Measurements from ENCODE around the gene SNRK. TPM values are rescaled to one million over a fixed set of nuclear protein-coding genes. Genes with fewer than 3 reads are reported as not detected.
A peak's percentile ranks its signal among the peaks of the same experiment; 100 is the strongest.

The SNRK gene
- total and polyA plus RNA-seq, 9 of the 15 experiments (the other 6 are each of a cell fraction or from before 2014, with no cell fraction given) = 1.7 to 12.3 (median 7.3) TPM

- no peak for TF ChIP-seq MBD2 (IDR thresholded peaks at IDR 0.05; ENCODE audit: borderline replicate concordance, low read depth)
- no peak for TF ChIP-seq ZNF23 (CRISPR knock-in tag; IDR thresholded peaks at IDR 0.05)
- TF ChIP-seq, protein P1, sequence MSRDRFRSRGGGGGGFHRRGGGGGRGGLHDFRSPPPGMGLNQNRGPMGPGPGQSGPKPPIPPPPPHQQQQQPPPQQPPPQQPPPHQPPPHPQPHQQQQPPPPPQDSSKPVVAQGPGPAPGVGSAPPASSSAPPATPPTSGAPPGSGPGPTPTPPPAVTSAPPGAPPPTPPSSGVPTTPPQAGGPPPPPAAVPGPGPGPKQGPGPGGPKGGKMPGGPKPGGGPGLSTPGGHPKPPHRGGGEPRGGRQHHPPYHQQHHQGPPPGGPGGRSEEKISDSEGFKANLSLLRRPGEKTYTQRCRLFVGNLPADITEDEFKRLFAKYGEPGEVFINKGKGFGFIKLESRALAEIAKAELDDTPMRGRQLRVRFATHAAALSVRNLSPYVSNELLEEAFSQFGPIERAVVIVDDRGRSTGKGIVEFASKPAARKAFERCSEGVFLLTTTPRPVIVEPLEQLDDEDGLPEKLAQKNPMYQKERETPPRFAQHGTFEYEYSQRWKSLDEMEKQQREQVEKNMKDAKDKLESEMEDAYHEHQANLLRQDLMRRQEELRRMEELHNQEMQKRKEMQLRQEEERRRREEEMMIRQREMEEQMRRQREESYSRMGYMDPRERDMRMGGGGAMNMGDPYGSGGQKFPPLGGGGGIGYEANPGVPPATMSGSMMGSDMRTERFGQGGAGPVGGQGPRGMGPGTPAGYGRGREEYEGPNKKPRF (IDR thresholded peaks at IDR 0.05; ENCODE audit: low read depth, low read length) = no peak
- TF ChIP-seq KLF16 (IDR thresholded peaks at IDR 0.05) = peak; percentile 79
- 0 out of 2 replicates have a peak, but pooled peaks have one; percentile 19 for TF ChIP-seq LCOR (CRISPR knock-in tag; IDR thresholded peaks at IDR 0.05)
- no peak for TF ChIP-seq E4F1 (CRISPR knock-in tag; IDR thresholded peaks at IDR 0.05; ENCODE audit: borderline replicate concordance)
- no peak for TF ChIP-seq NKRF (IDR thresholded peaks at IDR 0.05; ENCODE audit: borderline replicate concordance)
Observed at GRCh38 chr3:43254125-43254524, 32.2 kb upstream of the SNRK start (continued).

Measured in K562 (cell line).